ENCODE results near the gene CIDEA.

CIDEA gene

GRCh38 chr18:12305211-12305610 lies 51.0 kb downstream of the CIDEA start:
- Histone ChIP-seq H3K9me3 (no peaks in the 10 kb centered on the region), H3K4me3 (ENCODE audit: low read depth, low read length) (no peak overlapping the region), H3K4me1 (no peaks in the 10 kb centered on the region), H3K27me3 (no peaks in the 10 kb centered on the region), H3K36me3 (no peaks in the 10 kb centered on the region)
- no peak for TF ChIP-seq CTCF (IDR thresholded peaks at IDR 0.05; ENCODE audit: low read depth, low read length)
- no peak for DNase-seq

- no peaks in the 10 kb centered on the region for H3K27me3 ChIP-seq
- no peak for TF ChIP-seq CTCF (IDR thresholded peaks at IDR 0.05; ENCODE audit: low read depth, low read length)
- DNase-seq = no peak
- no peaks in the 10 kb centered on the region for H3K36me3 ChIP-seq
- no peaks in the 10 kb centered on the region for H3K9me3 ChIP-seq
- no peak overlapping the region for H3K4me3 ChIP-seq (ENCODE audit: low read depth, low read length)
- no peaks in the 10 kb centered on the region for H3K4me1 ChIP-seq
These were observed 51.9 kb downstream of the CIDEA start for GRCh38 chr18:12305930-12306629.

GRCh38 chr18:12306752-12307700 lies 52.9 kb downstream of the CIDEA start:
- Histone ChIP-seq H3K4me1 (no peaks in the 10 kb centered on the region), H3K36me3 (peaks cover 4% of the 10 kb centered on the region), H3K4me3 (ENCODE audit: low read depth, low read length) (no peak overlapping the region), H3K9me3 (no peaks in the 10 kb centered on the region), H3K27me3 (no peaks in the 10 kb centered on the region)
- no peak for TF ChIP-seq CTCF (IDR thresholded peaks at IDR 0.05; ENCODE audit: low read depth, low read length)
- no peak for DNase-seq

GRCh38 chr18:12307701-12308385 lies 53.7 kb downstream of the CIDEA start, which contains the start of gene TUBB6:
Gene TUBB6 (plus strand): TSS chr18:12308241. CDS start chr18:12308293, 52 bp downstream.
- Histone ChIP-seq H3K9me3 (no peaks in the 10 kb centered on the region), H3K4me1 (no peaks in the 10 kb centered on the region), H3K27me3 (no peaks in the 10 kb centered on the region), H3K36me3 (peaks cover 8% of the 10 kb centered on the region), H3K4me3 (ENCODE audit: low read depth, low read length) (peak within 1 kb of the TSS; percentile 72)
- DNase-seq = peak; percentile 71
- TF ChIP-seq CTCF (IDR thresholded peaks at IDR 0.05; ENCODE audit: low read depth, low read length) = no peak

- Histone ChIP-seq H3K27me3 (no peaks in the 10 kb centered on the region), H3K4me1 (no peaks in the 10 kb centered on the region), H3K4me3 (ENCODE audit: low read depth, low read length) (peak overlapping the region; percentile 72), H3K9me3 (no peaks in the 10 kb centered on the region), H3K36me3 (peaks cover 8% of the 10 kb centered on the region)
- DNase-seq = peak; percentile 57
- TF ChIP-seq CTCF (IDR thresholded peaks at IDR 0.05; ENCODE audit: low read depth, low read length) = no peak
These were observed 54.4 kb downstream of the CIDEA start for GRCh38 chr18:12308386-12309100.

Measured in BE2C (cell line).